Middle frontal gyrus (tissue), 1 donor: Measurements from ENCODE around the gene CSNK1A1.
"Not testable (repeated sequence)": the region's sequence is repeated elsewhere in the genome, so short reads cannot be mapped to it uniquely, and the experiment has no call there.

Source experiments
- DNase-seq: peaks from one replicate; pipeline ENCODE4 v3.0.0-alpha.2; 2015; ENCODE audit warnings: low spot score; ENCODE audit errors: extremely low spot score

Gene CSNK1A1

GRCh38 chr5:149490599-149491485, 60.4 kb downstream of the CSNK1A1 start:
- no peak for DNase-seq

- no peak for DNase-seq
These were observed 61.6 kb downstream of the CSNK1A1 start for GRCh38 chr5:149489605-149490037.

GRCh38 chr5:149488645-149489306, 62.5 kb downstream of the CSNK1A1 start:
- DNase-seq = no peak

GRCh38 chr5:149487672-149488071, 63.6 kb downstream of the CSNK1A1 start:
- DNase-seq = no peak

- DNase-seq = no peak
These were observed 64.3 kb downstream of the CSNK1A1 start for GRCh38 chr5:149486726-149487635.

- DNase-seq = no peak
These were observed 65.3 kb downstream of the CSNK1A1 start for GRCh38 chr5:149485655-149486615.

- DNase-seq = no peak
These were observed 69.8 kb downstream of the CSNK1A1 start for GRCh38 chr5:149481485-149481884.

GRCh38 chr5:149478761-149479160, 72.5 kb downstream of the CSNK1A1 start:
- no peak for DNase-seq

- no peak for DNase-seq
These were observed 75.5 kb downstream of the CSNK1A1 start for GRCh38 chr5:149475777-149476176.

GRCh38 chr5:149474198-149474597, 77.0 kb downstream of the CSNK1A1 start:
- no peak for DNase-seq

GRCh38 chr5:149473441-149473840, 77.8 kb downstream of the CSNK1A1 start:
- no peak for DNase-seq

- no peak for DNase-seq
These were observed 78.8 kb downstream of the CSNK1A1 start for GRCh38 chr5:149472399-149472798.

- no peak for DNase-seq
These were observed 79.6 kb downstream of the CSNK1A1 start for GRCh38 chr5:149471406-149472183.

GRCh38 chr5:149470942-149471341, 80.3 kb downstream of the CSNK1A1 start:
- DNase-seq = no peak

GRCh38 chr5:149466457-149466972, 84.7 kb downstream of the CSNK1A1 start:
- no peak for DNase-seq

GRCh38 chr5:149464796-149465489, 86.3 kb downstream of the CSNK1A1 start:
- no peak for DNase-seq

GRCh38 chr5:149461907-149462306, 89.3 kb downstream of the CSNK1A1 start:
- not testable (repeated sequence) for DNase-seq

GRCh38 chr5:149459891-149460290, 91.3 kb downstream of the CSNK1A1 start:
- no peak for DNase-seq

GRCh38 chr5:149457393-149457763, 93.9 kb downstream of the CSNK1A1 start:
- DNase-seq = no peak
